Vagina (tissue), 2 donors: ENCODE data around the gene GABRP. TPM values are rescaled to one million over a fixed set of nuclear protein-coding genes. Genes with fewer than 3 reads are reported as not detected.

ENCODE experiments used
- DNase-seq, 2 donors: peaks; one replicate each; pipeline ENCODE4 v3.0.0-alpha.2; 2017; ENCODE audit errors: extremely low spot score in 2 of 2
- H3K27ac ChIP-seq: fragments of 200-600 bp; sonication (generic); one replicate; pipeline ENCODE4 v1.5.1; 2019
- H3K27me3 ChIP-seq: fragments of 200-600 bp; sonication (generic); one replicate; pipeline ENCODE4 v1.5.1; 2019
- H3K36me3 ChIP-seq, 2 donors: fragments of 200-600 bp; sonication (generic); one replicate each; pipeline ENCODE4 v1.5.1; 2017 to 2019
- H3K4me1 ChIP-seq: fragments of 200-600 bp; sonication (generic); one replicate; pipeline ENCODE4 v1.5.1; 2019
- H3K4me3 ChIP-seq, 2 donors: fragments of 200-600 bp; sonication (generic); 1 replicate in 1 of 2; 2 replicates in 1 of 2; pipeline ENCODE4 v1.5.1; 2016 to 2019
- H3K9me3 ChIP-seq: fragments of 200-600 bp; sonication (generic); one replicate; pipeline ENCODE4 v1.5.1; 2019
- CTCF ChIP-seq, 3 experiments: fragments of 450-650 bp in 2 of 3; fragments of 200-600 bp in 1 of 3; sonication (generic) in 1 of 3; IDR thresholded peaks; one replicate each; pipeline ENCODE4 v1.5.1; 2017 to 2019; ENCODE audit warnings: antibody characterized with exemption in 3 of 3, mild to moderate bottlenecking in 2 of 3, moderate library complexity in 2 of 3
- POLR2A ChIP-seq, 2 donors: fragments of 450-650 bp; IDR thresholded peaks; one replicate each; pipeline ENCODE4 v1.6.1; 2017; ENCODE audit warnings: antibody characterized with exemption in 2 of 2, mild to moderate bottlenecking in 2 of 2, moderate library complexity in 2 of 2
- POLR2AphosphoS5 ChIP-seq, 2 donors: sonication (generic); formaldehyde crosslinking; IDR thresholded peaks; one replicate each; pipeline ENCODE4 v1.9.0; 2017; ENCODE audit warnings: antibody characterized with exemption in 2 of 2, mild to moderate bottlenecking in 2 of 2, low read depth in 1 of 2; ENCODE audit not compliant: insufficient read depth in 1 of 2
- intact Hi-C: fragments of 100-400 bp; cut with DNase I; formaldehyde crosslinking; loops from one replicate; pipeline ENCODE4 v1.15.1; 2023
- total RNA-seq: library from RNA; depleted of rRNA; stranded (reverse); fragments of >200 nt; gene quantifications from one replicate; pipeline ENCODE4 v1.2.3, GENCODE V29; 2016

The GABRP gene
- total RNA-seq, 1 donor from 2014 or later: 20.6 TPM

DNA sequence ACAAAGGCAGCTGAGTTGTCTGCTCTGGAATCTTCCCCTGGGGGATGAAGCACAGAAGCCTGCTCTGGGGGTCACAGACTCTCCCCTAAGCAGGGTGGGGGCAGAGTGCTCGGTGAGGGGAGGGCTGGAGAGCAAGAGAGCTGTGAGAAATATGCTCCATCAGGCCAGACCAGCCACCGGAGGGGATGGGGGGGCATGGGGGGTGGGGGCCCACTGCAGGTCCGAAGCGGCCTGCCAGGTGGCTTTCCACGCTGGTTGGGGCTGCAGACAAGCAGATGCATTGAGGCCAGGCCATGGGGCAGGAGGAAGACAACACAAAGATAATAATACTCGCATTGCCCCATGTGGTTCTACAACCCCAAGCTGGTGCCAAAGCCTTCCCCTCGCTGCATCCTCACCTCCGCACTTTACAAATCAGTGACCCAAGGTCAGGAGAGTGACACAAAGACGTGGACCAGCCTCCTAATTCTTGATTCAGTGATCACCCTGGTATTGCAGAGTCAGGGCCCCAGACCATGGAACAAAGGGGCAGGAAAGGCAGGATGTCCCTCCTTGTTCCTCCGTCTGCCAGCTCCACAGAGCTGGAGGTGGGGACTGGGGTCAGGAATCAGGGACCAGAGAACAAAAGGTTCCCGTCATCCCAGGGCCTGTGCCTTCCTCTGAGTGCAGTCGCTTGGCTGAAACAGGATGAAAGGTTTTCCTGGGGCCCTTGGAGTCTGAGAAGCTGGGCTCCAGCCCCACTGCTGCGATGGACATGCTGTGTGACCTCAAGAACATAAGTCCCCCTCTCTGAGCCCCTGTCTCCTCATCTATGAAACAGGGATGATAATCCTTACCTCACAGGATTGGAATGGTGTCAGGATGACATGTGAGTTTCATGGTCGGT lies 37.2 kb upstream of the GABRP start:
- TF ChIP-seq POLR2AphosphoS5 (IDR thresholded peaks at IDR 0.05; ENCODE audit: insufficient read depth in 1 of 2, low read depth in 1 of 2) (no peak), CTCF (IDR thresholded peaks at IDR 0.05) (no peak), POLR2A (IDR thresholded peaks at IDR 0.05) (no peak)
- Histone ChIP-seq H3K27ac (no peak overlapping the region), H3K4me1 (peaks cover 23% of the 10 kb centered on the region), H3K36me3 (no peaks in the 10 kb centered on the region), H3K9me3 (no peaks in the 10 kb centered on the region), H3K27me3 (no peaks in the 10 kb centered on the region), H3K4me3 (no peak overlapping the region)
- DNase-seq: peak in 1 of 2 donors; percentile 75
- intact Hi-C loops: no loop called here

GRCh38 chr5:170746961-170747340 lies 36.6 kb upstream of the GABRP start:
- H3K36me3 ChIP-seq: no peaks in the 10 kb centered on the region
- TF ChIP-seq POLR2A (IDR thresholded peaks at IDR 0.05) (no peak), CTCF (IDR thresholded peaks at IDR 0.05) (no peak), POLR2AphosphoS5 (IDR thresholded peaks at IDR 0.05; ENCODE audit: insufficient read depth in 1 of 2, low read depth in 1 of 2) (no peak)
- no peak overlapping the region for H3K4me3 ChIP-seq
- no peak overlapping the region for H3K27ac ChIP-seq
- H3K4me1 ChIP-seq: peaks cover 29% of the 10 kb centered on the region
- intact Hi-C loops: no loop called here
- no peaks in the 10 kb centered on the region for H3K9me3 ChIP-seq
- peak in 1 of 2 donors; percentile 82 for DNase-seq
- H3K27me3 ChIP-seq: no peaks in the 10 kb centered on the region

DNA sequence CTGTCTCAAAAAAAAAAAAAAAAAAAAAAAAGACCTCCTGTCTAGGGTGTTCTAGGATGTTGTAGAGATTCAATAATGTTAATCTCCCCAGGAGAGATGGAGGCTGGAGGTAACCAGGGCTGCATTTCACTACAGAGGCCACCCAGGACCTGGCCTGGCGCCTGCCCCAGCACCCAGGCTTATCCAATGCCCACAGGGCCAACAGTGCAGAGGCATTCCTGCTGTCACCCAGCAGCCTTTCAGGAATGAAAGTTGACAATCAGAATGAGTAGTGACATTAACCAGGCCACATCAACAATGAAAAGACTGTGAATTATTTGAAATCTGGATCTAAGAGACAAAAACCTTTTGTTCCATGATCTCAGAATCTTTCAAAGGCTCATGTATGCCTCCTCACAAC lies 36.2 kb upstream of the GABRP start:
- Histone ChIP-seq H3K4me1 (peaks cover 33% of the 10 kb centered on the region), H3K36me3 (no peaks in the 10 kb centered on the region), H3K4me3 (no peak overlapping the region), H3K9me3 (no peaks in the 10 kb centered on the region), H3K27me3 (no peaks in the 10 kb centered on the region), H3K27ac (no peak overlapping the region)
- DNase-seq: no peak
- TF ChIP-seq POLR2AphosphoS5 (IDR thresholded peaks at IDR 0.05; ENCODE audit: insufficient read depth in 1 of 2, low read depth in 1 of 2): no peak
- no peak for TF ChIP-seq POLR2A (IDR thresholded peaks at IDR 0.05)
- TF ChIP-seq CTCF (IDR thresholded peaks at IDR 0.05): no peak
- intact Hi-C loops: no loop called here

GRCh38 chr5:170747851-170748250 lies 35.7 kb upstream of the GABRP start:
- intact Hi-C loops: no loop called here
- H3K27ac ChIP-seq: no peak overlapping the region
- TF ChIP-seq CTCF (IDR thresholded peaks at IDR 0.05) (no peak), POLR2A (IDR thresholded peaks at IDR 0.05) (no peak), POLR2AphosphoS5 (IDR thresholded peaks at IDR 0.05; ENCODE audit: insufficient read depth in 1 of 2, low read depth in 1 of 2) (no peak)
- no peaks in the 10 kb centered on the region for H3K36me3 ChIP-seq
- peaks cover 35% of the 10 kb centered on the region for H3K4me1 ChIP-seq
- H3K27me3 ChIP-seq: no peaks in the 10 kb centered on the region
- peak in 1 of 2 donors; percentile 84 for DNase-seq
- no peaks in the 10 kb centered on the region for H3K9me3 ChIP-seq
- H3K4me3 ChIP-seq: no peak overlapping the region

DNA sequence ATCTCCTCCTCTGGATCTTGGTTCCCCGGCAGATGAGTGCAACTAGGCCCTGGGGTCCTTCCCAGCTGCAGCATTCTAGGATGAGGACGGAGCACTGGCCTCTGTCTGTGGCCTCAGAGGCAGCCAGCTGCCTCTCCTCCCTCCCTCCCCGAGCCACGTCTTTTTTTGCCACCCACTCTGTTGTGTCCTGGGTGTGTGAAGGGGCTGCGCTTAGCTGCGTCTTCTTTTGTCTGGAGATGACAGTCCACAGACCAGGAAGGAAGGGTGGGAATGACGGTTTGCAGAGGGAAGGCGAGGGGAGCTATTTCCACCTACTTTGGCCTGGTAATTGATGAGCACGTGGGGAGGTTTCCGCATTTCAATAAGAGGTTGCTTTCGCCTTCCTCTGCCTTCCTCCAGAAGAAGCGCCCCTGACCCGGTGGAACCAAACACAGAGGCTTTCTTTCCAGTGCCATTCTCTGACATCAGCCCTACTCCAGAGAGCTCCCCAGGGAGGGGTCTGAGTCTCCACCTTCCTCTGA lies 34.5 kb upstream of the GABRP start:
- Histone ChIP-seq H3K4me3 (no peak overlapping the region), H3K27me3 (no peaks in the 10 kb centered on the region), H3K9me3 (no peaks in the 10 kb centered on the region), H3K4me1 (peaks cover 35% of the 10 kb centered on the region), H3K36me3 (no peaks in the 10 kb centered on the region), H3K27ac (no peak overlapping the region)
- DNase-seq: peak; percentile 71 to 85
- intact Hi-C loops: no loop called here
- no peak for TF ChIP-seq POLR2A (IDR thresholded peaks at IDR 0.05)
- no peak for TF ChIP-seq POLR2AphosphoS5 (IDR thresholded peaks at IDR 0.05; ENCODE audit: insufficient read depth in 1 of 2, low read depth in 1 of 2)
- TF ChIP-seq CTCF (IDR thresholded peaks at IDR 0.05): no peak
